GM12801 (cell line): ENCODE results near the gene PANK1.

Source experiments
- TF ChIP-seq, protein P1 (sequence below): IDR thresholded peaks from one replicate; pipeline ENCODE4 v1.5.1; 2011; ENCODE audit warnings: control low read depth; ENCODE audit not compliant: insufficient read length; ENCODE audit errors: extremely low read depth

The PANK1 gene

GRCh38 chr10:89540420-89540949, 104.6 kb downstream of the PANK1 start:
- TF ChIP-seq, protein P1, sequence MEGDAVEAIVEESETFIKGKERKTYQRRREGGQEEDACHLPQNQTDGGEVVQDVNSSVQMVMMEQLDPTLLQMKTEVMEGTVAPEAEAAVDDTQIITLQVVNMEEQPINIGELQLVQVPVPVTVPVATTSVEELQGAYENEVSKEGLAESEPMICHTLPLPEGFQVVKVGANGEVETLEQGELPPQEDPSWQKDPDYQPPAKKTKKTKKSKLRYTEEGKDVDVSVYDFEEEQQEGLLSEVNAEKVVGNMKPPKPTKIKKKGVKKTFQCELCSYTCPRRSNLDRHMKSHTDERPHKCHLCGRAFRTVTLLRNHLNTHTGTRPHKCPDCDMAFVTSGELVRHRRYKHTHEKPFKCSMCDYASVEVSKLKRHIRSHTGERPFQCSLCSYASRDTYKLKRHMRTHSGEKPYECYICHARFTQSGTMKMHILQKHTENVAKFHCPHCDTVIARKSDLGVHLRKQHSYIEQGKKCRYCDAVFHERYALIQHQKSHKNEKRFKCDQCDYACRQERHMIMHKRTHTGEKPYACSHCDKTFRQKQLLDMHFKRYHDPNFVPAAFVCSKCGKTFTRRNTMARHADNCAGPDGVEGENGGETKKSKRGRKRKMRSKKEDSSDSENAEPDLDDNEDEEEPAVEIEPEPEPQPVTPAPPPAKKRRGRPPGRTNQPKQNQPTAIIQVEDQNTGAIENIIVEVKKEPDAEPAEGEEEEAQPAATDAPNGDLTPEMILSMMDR: no peak

DNA sequence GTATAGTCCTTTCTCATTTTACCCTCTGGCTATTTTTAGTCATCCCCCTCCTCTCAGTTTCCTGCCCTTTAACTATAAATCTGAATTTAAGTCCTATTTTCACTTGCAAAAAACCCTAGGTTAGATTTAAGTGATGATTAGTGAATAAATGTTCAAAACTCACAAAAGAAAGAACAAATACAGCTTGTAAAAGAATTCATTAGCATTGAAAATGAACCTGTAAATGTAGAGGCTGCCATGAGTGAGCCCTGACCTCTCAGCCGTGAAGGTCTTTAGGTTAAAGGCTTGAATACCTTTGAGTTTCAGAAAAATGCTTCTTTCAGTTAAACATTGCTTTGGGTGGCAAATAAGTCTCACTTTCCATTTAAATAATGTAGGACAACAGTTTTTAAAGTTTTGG, 107.7 kb downstream of the PANK1 start:
- TF ChIP-seq, protein P1: no peak

DNA sequence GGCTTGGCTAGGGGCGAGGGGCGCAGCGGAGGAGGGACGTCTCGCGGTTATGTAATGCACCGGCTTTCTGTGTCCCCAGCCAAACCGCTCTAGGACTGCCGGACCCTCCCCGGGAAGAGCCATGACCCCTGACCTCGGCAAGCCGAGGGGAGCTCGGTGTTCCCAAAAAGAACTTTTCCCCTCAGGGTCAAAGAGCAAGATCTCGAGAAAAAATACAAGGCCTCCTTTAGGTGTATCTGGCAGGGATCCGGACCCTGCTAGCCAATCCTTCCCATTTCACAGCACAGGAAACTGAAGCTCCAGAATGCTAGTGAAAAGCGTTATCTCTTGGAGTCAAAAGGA, 109.1 kb downstream of the PANK1 start:
- TF ChIP-seq, protein P1: no peak

DNA sequence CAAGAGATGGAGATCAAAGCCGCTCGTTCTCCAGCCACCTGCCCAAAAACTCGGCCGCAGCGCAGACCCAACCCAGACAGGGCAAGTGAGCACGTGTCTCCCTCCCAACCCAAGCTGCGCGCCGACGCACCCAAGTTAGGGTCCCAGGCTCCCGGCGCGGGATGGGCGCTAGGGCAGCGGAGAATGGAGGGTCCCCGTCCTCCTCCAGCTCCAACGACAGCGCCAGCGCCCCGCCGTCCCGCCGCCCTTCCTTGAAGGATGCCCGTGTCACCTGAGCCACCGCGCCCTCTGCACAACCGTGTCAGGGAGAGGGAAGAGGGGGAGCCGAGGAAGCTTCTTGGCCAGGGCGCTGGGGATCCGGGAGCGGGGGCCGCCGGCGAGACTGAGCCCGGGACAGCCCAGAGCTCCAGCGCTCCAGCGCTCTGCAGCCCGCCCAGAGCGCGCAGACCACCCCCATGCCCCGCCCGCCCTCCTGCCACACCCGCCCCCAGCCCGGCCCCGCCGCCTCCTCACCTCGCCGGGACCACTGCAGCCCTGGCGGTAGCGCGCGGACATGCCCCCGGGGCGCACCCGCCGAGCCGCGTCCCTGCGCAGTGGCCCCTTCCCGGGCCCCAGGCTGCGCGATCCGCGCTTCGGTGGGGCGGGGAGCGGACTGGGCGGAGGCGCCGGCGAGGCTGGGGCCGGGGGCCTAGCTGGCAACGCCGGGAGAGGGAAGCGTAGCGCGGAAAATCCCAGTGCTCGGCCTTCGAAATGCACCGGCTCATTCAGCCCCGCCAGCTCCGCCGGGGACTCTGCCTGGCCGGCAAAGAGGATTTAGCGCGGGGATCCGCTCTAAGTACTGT, 109.7 kb downstream of the PANK1 start, which contains the start of gene SLC16A12:
Gene SLC16A12 (minus strand): TSS at position 424 of the 842 bp plus-strand sequence. CDS start 73,016 bp downstream, outside the sequence.
- TF ChIP-seq, protein P1: no peak

- TF ChIP-seq, protein P1: no peak
Observed at GRCh38 chr10:89534826-89535166, 110.2 kb downstream of the PANK1 start.
